HUES6 (cell line): ENCODE results near the gene ABHD3.
"Not testable (repeated sequence)": the region's sequence is repeated elsewhere in the genome, so short reads cannot be mapped to it uniquely, and the experiment has no call there.

ENCODE experiments used
- H3K27ac ChIP-seq: 2 replicates; pipeline ENCODE4 v1.7.0; 2013; ENCODE audit warnings: low read depth, mild to moderate bottlenecking, low read length, inconsistent platforms
- H3K27me3 ChIP-seq: 2 replicates; pipeline ENCODE4 v1.6.1; 2013; ENCODE audit warnings: low read length; ENCODE audit not compliant: control insufficient read depth, insufficient read depth
- H3K36me3 ChIP-seq: 2 replicates; pipeline ENCODE4 v1.6.1; 2013; ENCODE audit warnings: low read length; ENCODE audit not compliant: control insufficient read depth, insufficient read depth
- H3K4me1 ChIP-seq: 2 replicates; pipeline ENCODE4 v1.6.1; 2013; ENCODE audit warnings: low read length; ENCODE audit not compliant: control insufficient read depth, insufficient read depth
- H3K4me3 ChIP-seq: 2 replicates; pipeline ENCODE4 v1.5.1; 2013; ENCODE audit warnings: low read depth, low read length
- H3K9ac ChIP-seq: one replicate; pipeline ENCODE4 v1.6.1; 2013; ENCODE audit warnings: mild to moderate bottlenecking, low read length
- H3K9me3 ChIP-seq: 2 replicates; pipeline ENCODE4 v1.6.1; 2013; ENCODE audit warnings: low read depth, low read length; ENCODE audit not compliant: control insufficient read depth, insufficient read depth

The ABHD3 gene

GRCh38 chr18:21739604-21740537 lies 35.3 kb upstream of the ABHD3 start:
- H3K27me3 ChIP-seq: no peaks in the 10 kb centered on the region
- H3K4me1 ChIP-seq: peaks cover 18% of the 10 kb centered on the region
- no peaks in the 10 kb centered on the region for H3K9me3 ChIP-seq
- no peak overlapping the region for H3K9ac ChIP-seq
- H3K4me3 ChIP-seq: peak overlapping the region; percentile 68
- no peak overlapping the region for H3K27ac ChIP-seq
- H3K36me3 ChIP-seq: no peaks in the 10 kb centered on the region

GRCh38 chr18:21736926-21737325 lies 32.4 kb upstream of the ABHD3 start:
- H3K9ac ChIP-seq, H3K4me3 ChIP-seq, H3K9me3 ChIP-seq, H3K36me3 ChIP-seq, H3K27me3 ChIP-seq, H3K27ac ChIP-seq: not testable (repeated sequence)
- peaks cover 18% of the 10 kb centered on the region for H3K4me1 ChIP-seq

GRCh38 chr18:21735452-21736015 lies 31.0 kb upstream of the ABHD3 start:
- H3K4me1 ChIP-seq: peaks cover 18% of the 10 kb centered on the region
- H3K27ac ChIP-seq: no peak overlapping the region
- H3K27me3 ChIP-seq: no peaks in the 10 kb centered on the region
- H3K9ac ChIP-seq: no peak overlapping the region
- no peaks in the 10 kb centered on the region for H3K9me3 ChIP-seq
- H3K4me3 ChIP-seq: peak overlapping the region; percentile 22; the same call in 1 of the 2 replicates
- H3K36me3 ChIP-seq: no peaks in the 10 kb centered on the region

GRCh38 chr18:21733011-21733410 lies 28.4 kb upstream of the ABHD3 start:
- peaks cover 11% of the 10 kb centered on the region for H3K4me1 ChIP-seq
- H3K27me3 ChIP-seq: no peaks in the 10 kb centered on the region
- no peak overlapping the region for H3K9ac ChIP-seq
- H3K36me3 ChIP-seq: no peaks in the 10 kb centered on the region
- no peak overlapping the region for H3K4me3 ChIP-seq
- H3K9me3 ChIP-seq: no peaks in the 10 kb centered on the region
- no peak overlapping the region for H3K27ac ChIP-seq

GRCh38 chr18:21727702-21728101 lies 23.1 kb upstream of the ABHD3 start:
- Histone ChIP-seq H3K27ac (no peak overlapping the region), H3K27me3 (no peaks in the 10 kb centered on the region), H3K9ac (no peak overlapping the region)

GRCh38 chr18:21725201-21725600 lies 20.6 kb upstream of the ABHD3 start:
- H3K27ac ChIP-seq: no peak overlapping the region
- H3K36me3 ChIP-seq: no peaks in the 10 kb centered on the region
- no peaks in the 10 kb centered on the region for H3K27me3 ChIP-seq
- no peak overlapping the region for H3K4me3 ChIP-seq
- no peaks in the 10 kb centered on the region for H3K9me3 ChIP-seq
- no peaks in the 10 kb centered on the region for H3K4me1 ChIP-seq
- H3K9ac ChIP-seq: no peak overlapping the region

More at GRCh38 chr18:21727702-21728101, 23.1 kb upstream of the ABHD3 start:
- H3K4me1 ChIP-seq: no peaks in the 10 kb centered on the region
- no peak overlapping the region for H3K4me3 ChIP-seq
- no peaks in the 10 kb centered on the region for H3K36me3 ChIP-seq
- H3K9me3 ChIP-seq: no peaks in the 10 kb centered on the region

GRCh38 chr18:21722687-21723086 lies 18.1 kb upstream of the ABHD3 start:
- Histone ChIP-seq H3K27me3 (no peaks in the 10 kb centered on the region), H3K27ac (no peak overlapping the region), H3K4me1 (no peaks in the 10 kb centered on the region), H3K4me3 (no peak overlapping the region), H3K9ac (no peak overlapping the region), H3K36me3 (no peaks in the 10 kb centered on the region), H3K9me3 (no peaks in the 10 kb centered on the region)

- Histone ChIP-seq H3K27ac (no peak overlapping the region), H3K27me3 (no peaks in the 10 kb centered on the region), H3K9ac (no peak overlapping the region)
Observed at GRCh38 chr18:21714474-21714873, 9.9 kb upstream of the ABHD3 start.

GRCh38 chr18:21707130-21707529 lies 2.6 kb upstream of the ABHD3 start:
- not testable (repeated sequence) for H3K9me3 ChIP-seq, H3K4me1 ChIP-seq, H3K9ac ChIP-seq

More at GRCh38 chr18:21714474-21714873, 9.9 kb upstream of the ABHD3 start:
- no peaks in the 10 kb centered on the region for H3K4me1 ChIP-seq
- no peaks in the 10 kb centered on the region for H3K36me3 ChIP-seq
- no peaks in the 10 kb centered on the region for H3K9me3 ChIP-seq
- H3K4me3 ChIP-seq: no peak overlapping the region

GRCh38 chr18:21706386-21706865 lies 1.9 kb upstream of the ABHD3 start:
- Histone ChIP-seq H3K9ac (no peak overlapping the region), H3K9me3 (peaks cover 6% of the 10 kb centered on the region), H3K4me1 (0 out of 2 replicates have a peak, but pooled peaks cover 3% of the 10 kb centered on the region), H3K36me3 (peaks cover 8% of the 10 kb centered on the region; the same call in 1 of the 2 replicates), H3K4me3 (no peak overlapping the region), H3K27ac (no peak overlapping the region), H3K27me3 (no peaks in the 10 kb centered on the region)

More at GRCh38 chr18:21707130-21707529, 2.6 kb upstream of the ABHD3 start:
- not testable (repeated sequence) for H3K4me3 ChIP-seq, H3K27me3 ChIP-seq, H3K36me3 ChIP-seq, H3K27ac ChIP-seq

GRCh38 chr18:21703241-21703820 lies 1.2 kb downstream of the ABHD3 start:
- no peaks in the 10 kb centered on the region for H3K27me3 ChIP-seq
- H3K27ac ChIP-seq: no peak overlapping the region
- H3K4me1 ChIP-seq: 0 out of 2 replicates have a peak, but pooled peaks cover 3% of the 10 kb centered on the region
- peaks cover 13% of the 10 kb centered on the region; the same call in 1 of the 2 replicates for H3K36me3 ChIP-seq
- peak overlapping the region; percentile 77 for H3K4me3 ChIP-seq
- peak overlapping the region; percentile 89 for H3K9ac ChIP-seq
- H3K9me3 ChIP-seq: peaks cover 6% of the 10 kb centered on the region
